ENCODE data around the gene ABO.
"Not testable (repeated sequence)": the region's sequence is repeated elsewhere in the genome, so short reads cannot be mapped to it uniquely, and the experiment has no call there.

ABO gene

DNA sequence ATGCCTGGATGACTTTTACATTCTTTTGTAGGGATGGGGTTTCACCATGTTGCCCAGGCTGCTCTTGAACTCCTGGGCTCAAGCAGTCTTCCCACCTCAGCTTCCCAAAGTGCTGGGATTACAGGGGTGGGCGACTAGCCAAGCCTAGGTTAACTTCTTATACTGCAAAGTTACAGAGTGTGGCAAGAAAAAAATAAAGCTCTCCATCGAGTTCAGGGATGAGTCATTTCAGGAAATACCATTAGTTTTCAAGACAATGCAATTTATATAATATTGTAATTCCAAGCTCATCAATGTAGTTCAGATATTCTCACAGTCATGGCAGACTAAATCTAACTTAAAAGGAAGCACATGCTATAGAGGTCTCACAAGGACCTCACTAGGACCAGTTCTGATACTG lies 11.5 kb upstream of the ABO start:
- no peak for DNase-seq

DNA sequence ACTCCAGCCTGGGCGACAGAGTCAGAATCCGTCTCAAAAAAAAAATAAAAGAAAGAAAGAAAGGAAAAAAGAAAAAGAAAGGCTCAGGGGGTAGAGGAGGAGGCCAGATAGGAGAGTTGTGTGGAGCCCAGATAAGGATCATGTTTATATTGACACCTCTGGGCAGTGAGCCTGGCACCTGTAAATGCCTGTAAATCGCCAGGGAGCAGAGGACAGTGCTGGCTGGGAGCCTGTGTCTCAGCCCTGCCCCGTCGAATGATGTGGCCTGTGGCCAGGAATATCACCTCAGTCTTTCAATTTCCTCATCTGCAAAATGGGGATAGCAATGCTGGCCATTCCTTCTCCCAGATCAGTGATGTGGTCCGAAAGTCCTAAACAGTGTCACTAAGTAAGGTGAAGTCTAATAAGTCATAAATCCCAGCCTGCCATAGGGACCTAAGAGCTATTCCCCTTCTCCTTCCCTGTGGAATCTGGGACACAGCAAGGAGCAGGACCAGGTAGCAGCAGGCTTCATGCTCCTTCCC lies 10.3 kb upstream of the ABO start:
- no peak for DNase-seq

DNA sequence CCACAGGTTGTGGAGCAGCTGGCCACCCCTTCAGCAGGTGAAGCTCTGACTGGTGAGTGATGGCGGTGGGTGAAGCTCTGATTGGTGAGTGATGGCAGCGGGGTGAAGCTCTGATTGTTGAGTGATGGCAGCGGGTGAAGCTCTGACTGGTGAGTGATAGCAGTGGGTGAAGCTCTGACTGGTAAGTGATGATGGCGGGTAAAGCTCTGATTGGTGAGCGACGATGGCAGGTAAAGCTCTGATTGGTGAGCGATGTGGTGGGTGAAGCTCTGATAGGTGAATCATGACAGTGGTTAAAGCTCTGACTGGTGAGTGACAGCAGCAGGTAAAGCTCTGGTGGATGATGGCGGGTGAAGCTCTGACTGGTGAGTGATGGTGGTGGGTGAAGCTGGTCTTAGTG lies 9.4 kb upstream of the ABO start:
- DNase-seq, result no peak

DNA sequence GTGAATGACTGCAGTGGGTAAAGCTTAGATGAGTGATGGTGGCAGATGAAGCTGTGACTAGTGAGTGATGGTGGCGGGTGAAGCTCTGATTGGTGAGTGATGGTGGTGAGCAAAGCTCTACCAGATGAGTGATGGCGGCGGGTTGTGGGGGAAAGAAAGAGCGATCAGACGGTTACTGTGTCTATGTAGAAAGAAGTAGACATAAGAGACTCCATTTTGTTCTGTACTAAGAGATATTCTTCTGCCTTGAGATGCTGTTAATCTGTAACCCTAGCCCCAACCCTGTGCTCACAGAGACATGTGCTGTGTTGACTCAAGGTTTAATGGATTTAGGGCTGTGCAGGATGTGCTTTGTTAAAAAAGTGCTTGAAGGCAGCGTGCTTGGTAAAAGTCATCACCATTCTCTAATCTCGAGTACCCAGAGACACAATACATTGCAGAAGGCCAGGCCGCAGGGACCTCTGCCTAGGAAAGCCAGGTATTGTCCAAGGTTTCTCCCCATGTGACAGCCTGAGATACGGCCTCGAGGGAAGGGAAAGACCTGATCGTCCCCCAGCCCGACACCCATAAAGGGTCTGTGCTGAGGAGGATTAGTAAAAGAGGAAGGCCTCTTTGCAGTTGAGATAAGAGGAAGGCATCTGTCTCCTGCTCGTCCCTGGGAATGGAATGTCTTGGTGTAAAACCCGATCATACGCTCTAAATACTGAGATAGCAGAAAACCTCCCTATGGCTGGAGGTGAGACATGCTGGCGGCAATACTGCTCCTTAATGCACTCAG lies 8.4 kb upstream of the ABO start:
- DNase-seq, result not testable (repeated sequence)

DNA sequence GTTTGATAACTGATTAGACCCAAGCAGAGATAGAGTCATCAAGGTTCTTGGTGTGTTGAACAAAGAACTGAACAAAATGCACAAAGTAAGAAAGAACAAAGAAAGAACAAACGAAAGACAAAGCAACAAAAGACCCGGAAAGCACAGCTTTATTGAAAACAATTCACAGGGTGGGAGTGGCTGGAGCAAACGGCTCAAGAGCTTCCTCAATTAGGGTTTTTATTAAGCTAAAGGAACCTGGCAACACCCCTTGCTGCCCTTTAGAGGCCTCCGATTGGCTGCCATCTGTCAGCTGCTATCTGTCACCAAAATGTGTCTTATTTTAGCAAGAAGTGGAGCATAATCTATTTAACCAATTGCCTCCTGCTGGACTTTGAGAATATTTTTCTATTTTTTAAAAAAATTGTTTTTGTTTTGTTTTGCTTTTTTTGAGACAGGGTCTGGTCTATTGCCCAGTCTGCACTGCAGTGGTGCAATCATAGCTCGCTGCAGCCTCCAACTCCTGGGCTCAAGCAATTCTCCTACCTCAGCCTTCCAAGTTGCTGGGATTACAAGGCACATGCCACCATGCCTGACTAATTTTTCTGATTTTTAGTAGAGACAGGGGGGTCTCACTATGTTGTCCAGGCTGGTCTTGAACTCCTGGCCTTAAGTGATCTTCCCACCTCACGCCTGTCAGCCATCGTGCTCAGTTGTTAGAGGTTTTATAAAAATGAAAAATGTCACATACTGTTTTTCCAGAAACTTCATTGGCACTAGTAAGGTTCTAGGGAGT lies 7.7 kb upstream of the ABO start:
- no peak for DNase-seq

DNA sequence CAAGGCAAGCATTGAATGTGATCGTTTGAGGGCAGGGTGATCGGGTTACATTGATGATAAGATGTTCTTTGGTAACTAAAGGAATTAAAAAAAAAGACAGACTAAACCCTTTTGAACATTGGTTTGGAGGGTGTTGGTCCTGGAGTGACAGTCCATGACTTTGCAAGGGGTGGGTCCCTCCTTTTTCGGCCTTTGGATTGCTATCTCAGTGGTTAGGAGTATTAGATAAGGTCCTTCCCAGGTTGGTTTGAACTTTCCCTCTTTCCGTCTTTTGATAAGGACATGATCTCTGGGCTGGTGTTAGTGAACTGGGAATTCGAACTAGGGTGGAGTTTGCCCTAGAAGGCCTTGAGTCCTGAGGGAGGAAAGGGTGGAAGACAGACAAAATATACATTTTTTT lies 5.4 kb upstream of the ABO start:
- DNase-seq, result no peak

DNA sequence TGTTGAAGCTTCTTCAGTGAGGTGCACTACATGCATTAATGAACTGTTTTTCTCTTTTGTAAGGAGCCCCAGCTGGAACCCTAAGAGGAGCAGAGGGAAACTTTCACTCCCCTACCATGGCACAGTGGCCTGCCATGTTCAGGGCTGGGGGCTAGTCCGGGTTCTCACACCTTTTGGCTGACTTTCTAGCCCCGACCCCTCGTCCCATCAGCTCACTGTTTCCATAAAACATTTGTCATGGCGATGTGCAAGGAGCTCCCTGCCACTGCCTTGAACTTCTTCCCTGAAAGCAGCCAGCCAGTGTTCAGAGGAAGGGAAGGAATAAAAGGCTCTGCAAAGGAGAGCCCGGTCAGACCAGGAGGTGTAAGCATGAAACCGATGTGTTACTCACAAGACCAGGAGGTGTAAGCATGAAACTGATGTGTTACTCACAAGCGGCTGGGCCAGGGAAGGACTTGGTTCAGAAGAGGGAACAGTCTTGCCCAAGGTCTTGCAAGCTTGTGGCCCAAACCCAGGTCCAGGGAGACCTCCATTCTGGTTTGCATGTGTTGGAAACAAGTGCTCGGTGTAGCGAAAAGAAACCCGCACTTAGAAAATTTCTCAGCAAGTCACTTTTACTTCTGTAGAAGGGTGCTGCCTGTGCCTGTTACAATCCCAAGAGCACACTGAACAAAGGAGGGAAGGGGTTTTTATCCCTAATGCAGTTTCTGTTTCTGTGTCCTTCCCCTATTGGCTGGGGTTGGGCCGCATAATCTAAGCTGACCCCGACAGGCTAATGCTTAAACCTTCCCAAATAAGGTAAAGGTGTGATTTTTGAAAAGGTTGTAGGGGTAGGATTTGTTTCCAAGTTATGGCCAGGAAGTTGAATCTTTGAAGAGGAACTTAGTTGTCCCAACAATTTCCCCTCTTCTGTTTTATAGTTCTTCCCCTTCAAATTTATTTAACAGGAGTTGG lies 3.4 kb upstream of the ABO start:
- no peak for DNase-seq

DNA sequence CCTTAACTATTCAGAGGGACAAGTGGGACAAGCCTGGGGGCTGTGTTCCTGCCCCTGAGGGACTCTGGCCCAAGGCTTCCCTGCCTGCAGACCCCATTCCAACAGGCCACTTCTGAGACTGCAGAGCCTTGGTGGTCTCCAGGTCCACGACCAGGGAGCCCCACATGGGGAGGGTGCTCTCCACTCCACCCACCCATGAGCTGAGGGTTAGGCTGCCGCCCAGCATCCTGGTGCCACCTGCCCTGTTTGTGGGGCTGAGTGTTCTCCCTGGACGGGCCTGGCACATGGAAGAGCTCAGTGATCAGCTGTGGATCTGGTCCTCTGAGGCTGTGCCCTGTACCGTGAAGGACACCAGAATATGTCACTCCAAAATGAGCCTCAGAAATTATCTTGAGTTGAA lies 2.5 kb upstream of the ABO start:
- DNase-seq, result no peak

DNA sequence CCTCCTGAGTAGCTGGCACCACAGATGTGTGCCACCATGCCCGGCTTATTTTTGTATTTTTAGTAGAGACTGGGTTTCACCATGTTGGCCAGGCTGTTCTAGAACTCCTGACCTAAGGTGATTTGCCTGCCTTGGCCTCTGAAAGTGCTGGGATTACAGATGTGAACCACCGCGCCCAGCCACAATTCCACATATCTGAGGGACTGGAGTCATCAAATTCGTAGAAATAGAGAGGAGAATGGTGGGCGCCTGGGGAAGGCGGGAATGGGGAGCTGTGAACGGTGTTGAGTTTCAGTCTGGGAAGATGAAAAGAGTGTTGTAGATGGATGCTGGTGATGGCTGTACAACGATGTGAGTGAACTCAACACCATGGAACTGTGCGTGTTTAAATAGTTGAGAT lies 1.9 kb upstream of the ABO start:
- DNase-seq, result no peak

DNA sequence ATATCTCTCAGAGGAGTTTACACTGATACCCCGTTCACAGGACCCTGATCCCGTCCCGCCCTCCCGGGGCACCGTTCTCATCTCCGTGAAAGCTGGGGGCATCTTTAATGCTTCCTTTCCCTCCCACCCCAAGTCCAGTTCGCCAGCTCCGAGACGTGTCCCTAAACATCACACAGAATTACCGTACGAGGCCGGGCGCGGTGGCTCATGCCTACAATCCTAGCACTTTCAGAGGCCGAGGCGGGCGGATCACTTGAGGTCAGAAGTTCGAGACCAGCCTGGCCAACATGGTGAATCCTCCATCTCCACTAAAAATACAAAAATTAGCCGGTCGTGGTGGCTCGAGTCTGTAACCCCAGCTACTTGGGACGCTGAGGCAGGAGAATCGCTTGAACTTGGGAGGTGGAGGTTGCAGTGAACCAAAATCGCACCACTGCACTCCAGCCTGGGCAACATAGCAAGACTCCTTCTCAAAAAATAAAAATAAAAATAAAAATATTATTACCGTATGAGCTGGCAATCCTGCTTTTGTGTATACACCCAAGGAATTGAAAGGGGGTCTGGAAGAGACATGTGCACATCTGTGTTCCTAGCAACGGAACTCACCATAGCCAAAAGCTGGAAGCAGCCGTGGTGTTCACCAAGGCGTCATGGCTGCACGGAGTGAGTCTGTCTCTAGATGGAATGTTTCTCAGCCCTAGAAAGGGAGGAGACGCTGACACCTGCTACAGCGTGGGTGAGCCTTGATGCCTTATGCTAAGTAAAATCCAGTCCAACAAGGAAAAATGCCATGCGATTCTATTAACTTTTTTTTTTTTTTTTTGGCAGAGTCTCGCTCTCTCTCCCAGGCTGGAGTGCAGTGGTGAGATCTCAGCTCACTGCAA lies 1.2 kb upstream of the ABO start:
- no peak for DNase-seq

DNA sequence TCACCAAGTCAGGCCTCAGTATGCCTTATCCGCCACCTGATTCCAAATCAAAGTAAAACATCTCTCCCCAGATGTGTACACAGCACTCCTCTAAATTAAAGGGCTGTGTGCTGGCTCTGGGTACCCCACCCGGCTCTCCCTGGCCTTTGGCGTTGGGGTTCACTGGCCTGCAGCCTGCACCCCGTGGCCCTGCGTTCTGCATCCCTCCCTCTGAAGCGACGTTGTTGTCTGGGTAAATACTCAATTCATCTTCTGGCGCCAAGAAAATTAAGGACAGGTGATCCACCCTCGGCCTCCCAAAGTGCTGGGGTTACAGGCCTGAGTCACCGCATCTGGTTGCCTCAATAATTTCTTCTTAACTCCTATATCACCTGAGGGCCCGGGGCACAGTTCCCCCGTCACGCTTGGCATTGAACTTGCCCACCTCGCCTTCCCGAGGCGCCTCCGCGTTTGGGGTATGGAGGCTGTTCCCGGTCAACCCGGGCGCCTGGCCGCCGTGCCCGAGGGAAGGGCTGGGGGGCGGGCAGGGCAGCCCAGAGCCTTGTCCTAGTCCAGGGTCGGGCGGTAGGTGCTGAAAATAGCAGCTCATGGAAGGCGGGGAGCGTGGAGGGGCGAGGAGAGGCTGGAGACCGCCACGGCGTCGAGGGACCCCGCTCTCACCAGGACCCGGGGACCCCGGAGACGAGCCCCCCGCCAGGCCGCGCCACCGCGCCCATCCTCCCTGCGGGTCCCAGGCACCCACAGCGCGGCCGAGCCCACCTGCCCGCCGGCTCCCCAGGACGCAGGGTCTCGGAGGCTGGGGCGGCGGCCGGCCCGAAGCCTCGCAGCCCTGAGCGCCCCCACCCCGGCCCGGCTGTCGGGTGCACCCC lies 531 bp downstream of the ABO start:
- no peak for DNase-seq

DNA sequence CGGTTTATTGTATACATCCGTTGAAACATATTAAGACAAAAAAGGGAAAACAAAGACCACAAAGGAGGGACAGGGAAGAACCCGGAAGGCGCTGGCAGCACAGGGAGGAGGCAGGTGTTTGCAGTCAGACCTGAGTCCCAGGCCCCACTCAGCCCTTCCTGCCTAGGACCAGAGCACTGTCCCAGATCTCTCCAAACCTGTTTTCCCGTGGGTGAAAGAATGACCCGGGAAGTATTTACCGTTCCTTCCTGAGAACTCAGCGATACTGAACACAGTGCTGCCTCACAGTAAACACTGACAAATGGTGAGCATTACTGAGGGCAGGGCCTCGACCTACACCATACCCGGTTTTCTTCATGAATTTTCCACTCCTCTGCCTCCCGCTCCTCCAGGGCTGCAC lies 1.2 kb downstream of the ABO start:
- DNase-seq, result no peak

DNA sequence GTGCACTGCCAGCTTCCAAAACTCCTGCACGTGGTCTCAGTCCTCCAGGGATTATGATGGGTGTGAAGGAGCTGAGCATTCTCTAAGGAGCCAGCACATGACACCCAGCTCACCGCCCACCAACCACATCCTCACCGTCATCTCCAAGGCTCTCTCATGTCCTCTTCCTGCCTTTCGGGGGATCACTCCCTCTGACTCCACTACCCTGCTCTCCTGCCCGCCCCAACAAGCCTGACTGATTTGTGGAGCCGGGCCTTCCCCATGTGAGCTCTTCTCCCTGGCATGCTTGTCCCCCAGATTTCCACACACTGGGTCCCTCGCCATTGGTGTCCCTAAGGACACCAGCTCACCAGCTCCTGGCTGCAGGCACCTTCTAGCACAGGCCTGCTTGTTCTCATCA lies 1.9 kb downstream of the ABO start:
- no peak for DNase-seq

DNA sequence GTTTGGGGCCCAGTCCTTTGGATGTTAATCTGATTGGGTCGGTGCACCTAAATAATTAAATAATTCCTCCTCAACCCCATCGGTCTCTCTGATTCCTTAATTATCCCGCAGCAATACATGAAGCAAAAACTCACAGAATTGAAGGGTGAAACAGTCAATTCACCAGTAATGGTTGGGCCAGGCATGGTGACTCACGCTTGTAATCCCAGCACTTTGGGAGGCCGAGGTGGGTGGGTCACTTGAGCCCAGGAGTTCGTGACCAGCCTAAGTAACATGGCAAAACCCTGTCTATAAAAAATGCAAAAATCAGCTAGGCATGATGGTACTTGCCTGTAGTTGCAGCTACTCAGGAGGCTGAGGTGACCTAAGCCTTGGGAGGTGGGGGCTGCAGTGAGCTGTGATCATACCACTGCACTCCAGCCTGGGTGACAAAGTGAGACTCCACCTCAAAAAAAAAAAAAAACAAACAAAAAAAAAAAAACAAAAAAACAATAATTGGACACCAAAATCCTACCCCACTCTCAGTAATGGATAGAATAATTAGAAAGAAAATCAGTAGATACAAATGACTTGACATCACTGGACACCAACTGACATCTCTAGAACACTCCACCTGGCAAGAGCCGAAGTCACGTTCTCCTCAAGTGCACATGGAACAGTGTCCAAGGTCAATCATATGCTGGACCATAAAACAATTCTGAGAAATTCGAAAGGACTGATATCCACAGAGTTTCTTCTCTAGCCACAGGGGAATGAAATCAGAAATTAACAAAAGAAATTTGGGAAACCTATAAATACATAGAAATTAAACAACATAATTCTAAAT lies 5.3 kb downstream of the ABO start:
- DNase-seq, result no peak

DNA sequence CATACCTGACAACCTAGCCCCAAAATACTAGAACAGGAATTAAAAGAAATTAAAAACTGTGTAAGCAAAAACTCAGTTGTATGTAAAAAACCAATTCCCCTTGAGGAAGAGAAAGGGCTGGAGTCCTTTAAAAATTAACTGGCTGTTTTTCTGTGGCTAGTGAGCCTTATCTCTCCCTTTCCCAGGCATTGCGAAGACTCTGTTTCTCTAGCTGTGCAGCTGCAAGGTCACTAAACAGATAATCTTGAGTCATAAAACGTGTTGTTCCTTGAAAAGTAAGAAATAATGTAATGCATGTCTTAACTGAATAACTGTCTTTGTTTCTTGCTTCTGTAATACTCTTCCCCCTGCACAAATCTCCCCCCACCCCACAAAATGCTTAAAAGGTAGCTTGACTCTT lies 5.9 kb downstream of the ABO start:
- DNase-seq, result not testable (repeated sequence)

DNA sequence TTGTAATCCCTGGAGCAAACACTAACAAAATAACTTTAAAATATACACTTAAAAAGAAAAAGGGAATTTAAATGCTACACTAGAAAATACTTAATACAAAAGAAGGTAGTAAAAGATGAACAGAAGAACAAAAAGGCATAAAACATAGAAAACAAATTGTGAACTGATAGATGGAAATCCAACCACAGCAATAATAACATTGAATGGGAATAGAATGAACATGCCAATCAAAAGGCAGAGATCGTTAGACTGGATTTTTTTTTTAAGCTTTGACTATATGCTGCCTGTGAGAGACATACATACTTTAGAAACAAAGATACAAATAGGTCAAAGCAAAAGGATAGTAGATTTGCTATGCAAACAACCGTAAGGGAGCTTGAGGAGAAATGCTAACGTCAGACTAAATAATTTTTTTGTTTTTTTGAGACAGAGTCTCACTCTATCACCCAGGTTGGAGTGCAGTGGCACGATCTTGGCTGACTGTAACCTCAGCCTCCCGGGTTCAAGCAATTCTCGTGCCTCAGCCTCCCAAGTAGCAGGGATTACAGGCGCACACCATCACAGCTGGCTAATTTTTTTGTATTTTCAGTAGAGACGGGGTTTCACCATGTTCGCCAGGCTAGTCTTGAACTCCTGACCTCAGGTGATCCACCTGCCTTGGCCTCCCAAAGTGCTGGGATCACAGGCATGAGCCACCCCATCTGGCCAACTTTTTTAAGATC lies 6.5 kb downstream of the ABO start:
- DNase-seq, result no peak

DNA sequence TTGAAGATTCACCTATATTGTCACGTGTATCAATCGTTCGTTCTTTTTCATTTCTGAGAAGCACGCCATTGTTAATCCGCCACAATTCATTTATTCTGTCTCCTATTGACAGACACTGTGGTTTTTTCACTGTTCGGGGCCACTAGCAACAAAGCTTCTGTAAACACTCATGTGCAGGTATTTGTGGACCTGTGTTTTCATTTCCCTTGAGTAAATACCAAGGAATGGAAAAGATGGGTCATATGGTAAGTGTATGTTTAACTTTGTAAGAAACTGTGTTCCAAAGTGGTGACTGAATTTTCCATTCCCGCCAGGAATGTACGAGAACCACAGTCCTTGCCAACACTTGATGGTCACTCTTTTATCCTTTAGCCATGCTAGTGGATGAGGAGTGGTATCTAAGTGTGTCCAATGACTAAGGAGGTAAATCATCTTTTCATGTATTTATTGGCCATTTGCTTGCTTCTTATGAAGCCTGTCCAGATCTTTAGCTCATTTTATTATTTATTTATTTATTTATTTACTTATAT lies 10.7 kb downstream of the ABO start:
- no peak for DNase-seq

DNA sequence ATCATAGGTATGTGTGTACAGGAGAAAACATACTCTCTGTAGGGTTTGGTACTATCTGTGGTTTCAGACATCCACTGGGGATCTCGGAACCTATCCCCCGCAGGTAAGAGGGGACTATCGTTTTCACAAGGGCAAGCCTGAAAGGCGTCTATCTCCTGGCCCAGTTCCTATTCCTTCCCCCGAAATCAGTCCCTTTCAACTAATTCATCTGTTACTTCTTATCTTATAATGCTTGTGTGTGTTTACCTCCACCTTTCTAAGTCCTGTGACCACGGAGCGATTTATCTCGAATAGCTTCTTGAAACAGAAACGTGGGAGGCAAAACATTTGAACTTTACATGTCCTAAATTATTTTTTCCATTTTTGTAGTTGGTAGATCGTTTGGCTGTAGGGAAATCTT lies 11.4 kb downstream of the ABO start:
- DNase-seq, result no peak

DNA sequence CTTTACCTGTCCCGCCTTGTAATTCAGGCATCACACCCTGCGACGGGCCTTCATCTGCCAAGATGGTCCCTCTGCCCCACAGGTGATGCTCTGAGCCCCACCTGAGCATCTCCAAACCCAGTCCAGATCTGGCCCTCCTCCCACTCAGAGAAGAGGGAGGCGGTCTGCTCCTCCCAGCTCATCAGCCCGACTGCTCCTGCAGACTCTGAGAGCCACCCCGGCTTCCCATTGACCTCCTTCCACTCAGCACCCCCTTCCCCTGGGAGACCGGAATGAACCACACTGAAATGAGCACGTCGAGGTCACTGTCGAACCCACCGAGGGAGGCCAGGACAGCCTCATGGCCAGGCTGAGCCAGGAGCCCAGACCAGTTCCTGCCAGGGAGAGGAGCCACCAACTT lies 12.8 kb downstream of the ABO start:
- DNase-seq, result no peak

All from stimulated activated naive CD4-positive, alpha-beta T cell treated with Interleukin-2 at 50 U/mL for 16 hours (primary cell).